Measurements from ENCODE around the gene S100A9.

The S100A9 gene

GRCh38 chr1:153394391-153394790 is 36.7 kb downstream of the S100A9 start:
- no peak for DNase-seq (ENCODE audit: low spot score)
- TF ChIP-seq CTCF (IDR thresholded peaks at IDR 0.05; ENCODE audit: extremely low read depth, insufficient read depth, missing control alignments), result no peak
- in situ Hi-C loops (cut with MboI; ENCODE audit: low pct_unique_long_range_greater_than_20kb, low sequenced_read_pairs, unreplicated experiment), result no loop called here

- TF ChIP-seq CTCF (IDR thresholded peaks at IDR 0.05; ENCODE audit: extremely low read depth, insufficient read depth, missing control alignments), result no peak
- in situ Hi-C loops (cut with MboI; ENCODE audit: low pct_unique_long_range_greater_than_20kb, low sequenced_read_pairs, unreplicated experiment), result no loop called here
- DNase-seq (ENCODE audit: low spot score), result no peak
Observed at GRCh38 chr1:153395136-153395685, 37.6 kb downstream of the S100A9 start.

GRCh38 chr1:153395776-153396175 is 38.1 kb downstream of the S100A9 start:
- TF ChIP-seq CTCF (IDR thresholded peaks at IDR 0.05; ENCODE audit: extremely low read depth, insufficient read depth, missing control alignments), result no peak
- no peak for DNase-seq (ENCODE audit: low spot score)
- in situ Hi-C loops (cut with MboI; ENCODE audit: low pct_unique_long_range_greater_than_20kb, low sequenced_read_pairs, unreplicated experiment), result no loop called here

GRCh38 chr1:153396461-153396860 is 38.8 kb downstream of the S100A9 start:
- in situ Hi-C loops (cut with MboI; ENCODE audit: low pct_unique_long_range_greater_than_20kb, low sequenced_read_pairs, unreplicated experiment), result no loop called here
- TF ChIP-seq CTCF (IDR thresholded peaks at IDR 0.05; ENCODE audit: extremely low read depth, insufficient read depth, missing control alignments), result no peak
- no peak for DNase-seq (ENCODE audit: low spot score)

GRCh38 chr1:153397051-153397923 is 39.6 kb downstream of the S100A9 start:
- TF ChIP-seq CTCF (IDR thresholded peaks at IDR 0.05; ENCODE audit: extremely low read depth, insufficient read depth, missing control alignments), result no peak
- in situ Hi-C loops (cut with MboI; ENCODE audit: low pct_unique_long_range_greater_than_20kb, low sequenced_read_pairs, unreplicated experiment), result no loop called here
- no peak for DNase-seq (ENCODE audit: low spot score)

GRCh38 chr1:153397924-153398651 is 40.4 kb downstream of the S100A9 start:
- DNase-seq (ENCODE audit: low spot score), result no peak
- TF ChIP-seq CTCF (IDR thresholded peaks at IDR 0.05; ENCODE audit: extremely low read depth, insufficient read depth, missing control alignments), result no peak
- in situ Hi-C loops (cut with MboI; ENCODE audit: low pct_unique_long_range_greater_than_20kb, low sequenced_read_pairs, unreplicated experiment), result no loop called here
